HG03135 (cell line): ENCODE results near the gene MYB.

Source experiments
- ATAC-seq: cut with Tn5 transposase; IDR thresholded peaks from one replicate; pipeline ENCODE4 v1.9.1; 2021; ENCODE audit warnings: mild to moderate bottlenecking, moderate library complexity; ENCODE audit not compliant: unreplicated experiment

Gene MYB

GRCh38 chr6:135187372-135187771, 6.3 kb downstream of the MYB start:
- ATAC-seq: no peak

DNA sequence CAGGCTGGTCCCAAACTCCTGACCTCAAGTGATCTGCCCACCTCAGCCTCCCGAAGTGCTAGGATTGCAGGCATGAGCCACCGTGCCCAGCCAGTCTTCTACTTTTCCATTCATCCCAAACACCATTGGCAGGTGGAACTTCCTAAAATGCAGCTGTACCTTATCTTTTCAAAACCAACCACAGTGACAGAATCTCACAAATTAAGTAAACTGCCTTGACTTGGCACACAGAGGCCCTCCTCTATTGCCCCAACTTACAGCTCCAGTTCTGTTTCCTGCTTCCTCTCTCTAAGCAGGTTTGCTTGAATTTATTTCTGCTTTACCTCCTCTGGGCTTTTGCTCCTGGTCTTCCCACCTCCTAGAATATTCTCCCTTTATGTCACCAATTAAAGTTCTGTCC, 7.6 kb downstream of the MYB start:
- no peak for ATAC-seq

- ATAC-seq: no peak
Observed at GRCh38 chr6:135189344-135189743, 8.2 kb downstream of the MYB start.

DNA sequence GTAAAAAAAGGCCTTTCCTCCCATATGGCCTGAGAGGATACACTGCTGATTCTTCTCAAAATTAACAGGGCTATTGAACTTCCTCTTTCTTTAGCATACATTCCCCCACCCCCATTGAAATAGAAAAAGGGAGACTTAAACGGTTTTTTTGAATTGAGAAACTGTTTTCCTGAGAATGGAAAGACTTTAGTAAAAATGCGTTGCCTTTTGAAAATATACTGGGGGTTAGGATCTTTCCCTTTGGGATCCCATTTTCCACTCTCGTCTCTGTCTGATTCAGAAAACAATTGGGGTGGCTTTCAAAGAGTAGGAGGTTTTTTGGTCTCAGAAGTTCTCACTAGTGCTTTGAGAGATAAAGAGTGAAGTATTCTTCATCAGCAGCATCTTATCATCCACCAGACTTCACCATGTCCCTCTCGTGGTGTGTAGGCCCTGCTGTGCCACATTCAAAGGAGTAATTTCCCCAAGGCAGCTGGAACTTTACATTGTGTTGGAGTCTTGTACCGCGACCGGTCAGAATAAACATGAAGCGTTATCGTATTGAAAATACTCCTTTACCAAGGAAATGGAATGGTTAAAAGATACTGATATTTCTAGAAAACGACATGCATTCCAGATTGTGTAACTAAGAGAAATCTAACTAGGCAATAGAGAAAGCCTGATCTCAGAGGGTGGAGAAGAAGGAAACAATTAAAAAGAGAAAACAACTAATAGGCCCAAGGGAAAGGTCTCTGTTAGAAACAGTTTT, 10.6 kb downstream of the MYB start:
- ATAC-seq: no peak

DNA sequence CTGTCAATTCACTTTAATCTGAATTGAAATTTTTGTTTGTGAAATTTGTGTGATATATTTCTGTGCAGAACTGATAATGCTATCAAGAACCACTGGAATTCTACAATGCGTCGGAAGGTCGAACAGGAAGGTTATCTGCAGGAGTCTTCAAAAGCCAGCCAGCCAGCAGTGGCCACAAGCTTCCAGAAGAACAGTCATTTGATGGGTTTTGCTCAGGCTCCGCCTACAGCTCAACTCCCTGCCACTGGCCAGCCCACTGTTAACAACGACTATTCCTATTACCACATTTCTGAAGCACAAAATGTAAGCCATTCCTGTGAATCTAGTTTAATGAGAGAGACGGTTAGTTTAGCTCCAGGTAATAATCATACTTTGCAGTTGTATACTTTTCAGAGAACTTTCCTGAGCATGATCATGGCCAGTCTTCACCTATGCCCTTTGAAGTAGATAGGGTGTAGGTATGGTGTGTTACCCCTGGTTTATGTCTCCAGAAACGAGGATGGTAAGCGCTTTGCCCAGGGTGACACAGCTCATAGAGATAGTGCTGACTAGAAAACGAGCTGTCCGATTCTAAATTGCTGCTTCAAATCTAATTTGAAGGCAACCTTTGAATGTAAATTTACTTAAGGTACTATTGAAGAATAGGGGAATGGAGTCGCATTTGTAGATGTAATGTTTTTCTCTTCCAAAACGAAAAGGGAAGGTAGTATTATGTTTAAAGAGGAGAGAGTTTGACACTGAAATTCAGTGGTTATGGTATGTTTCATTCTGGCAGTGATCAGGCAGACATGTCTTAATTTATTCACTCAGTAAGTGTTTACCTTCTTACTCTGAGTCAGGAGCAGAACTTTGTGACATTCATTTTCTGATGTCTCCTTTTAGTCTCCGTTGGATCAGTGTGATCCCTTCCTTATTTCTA, 11.4 kb downstream of the MYB start:
- no peak for ATAC-seq

DNA sequence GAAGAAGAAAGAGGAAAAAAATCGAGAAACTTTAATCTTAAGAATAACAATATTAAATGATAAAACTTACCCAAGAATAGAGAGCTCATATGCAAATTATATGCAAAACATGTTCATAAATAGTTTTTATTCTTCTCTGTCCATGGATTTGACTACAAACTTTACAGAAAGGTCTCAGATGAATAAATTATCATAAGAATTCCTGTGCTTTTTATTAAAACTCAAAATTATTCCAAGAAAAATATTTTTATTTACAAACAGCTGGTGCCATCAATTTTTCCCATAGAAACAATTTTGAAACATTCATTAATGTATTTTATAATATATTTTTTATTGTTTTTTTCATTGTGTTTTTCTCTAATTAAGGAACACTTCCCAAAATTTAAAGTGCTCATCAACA, 12.1 kb downstream of the MYB start:
- ATAC-seq: no peak

DNA sequence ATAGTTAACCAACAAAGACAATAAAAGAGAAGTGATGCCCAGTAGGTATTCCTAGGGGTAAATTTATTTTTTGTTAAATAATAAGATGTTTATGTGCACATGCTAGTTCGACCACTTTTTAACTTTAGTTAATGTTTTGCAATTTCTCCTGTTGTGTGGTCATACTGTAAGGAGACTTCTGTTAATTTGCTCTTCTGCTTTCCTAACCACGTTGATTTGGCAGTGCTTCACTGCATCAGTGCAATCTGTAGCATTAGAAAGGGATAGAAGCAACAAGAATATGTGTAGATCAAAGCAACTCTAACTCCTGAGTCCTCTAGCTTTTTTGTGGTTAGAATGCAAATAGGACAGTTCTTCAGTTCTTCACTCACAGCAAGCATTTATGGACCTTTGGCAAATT, 13.9 kb downstream of the MYB start:
- ATAC-seq: no peak

- ATAC-seq: no peak
Observed at GRCh38 chr6:135195522-135195921, 14.4 kb downstream of the MYB start.

DNA sequence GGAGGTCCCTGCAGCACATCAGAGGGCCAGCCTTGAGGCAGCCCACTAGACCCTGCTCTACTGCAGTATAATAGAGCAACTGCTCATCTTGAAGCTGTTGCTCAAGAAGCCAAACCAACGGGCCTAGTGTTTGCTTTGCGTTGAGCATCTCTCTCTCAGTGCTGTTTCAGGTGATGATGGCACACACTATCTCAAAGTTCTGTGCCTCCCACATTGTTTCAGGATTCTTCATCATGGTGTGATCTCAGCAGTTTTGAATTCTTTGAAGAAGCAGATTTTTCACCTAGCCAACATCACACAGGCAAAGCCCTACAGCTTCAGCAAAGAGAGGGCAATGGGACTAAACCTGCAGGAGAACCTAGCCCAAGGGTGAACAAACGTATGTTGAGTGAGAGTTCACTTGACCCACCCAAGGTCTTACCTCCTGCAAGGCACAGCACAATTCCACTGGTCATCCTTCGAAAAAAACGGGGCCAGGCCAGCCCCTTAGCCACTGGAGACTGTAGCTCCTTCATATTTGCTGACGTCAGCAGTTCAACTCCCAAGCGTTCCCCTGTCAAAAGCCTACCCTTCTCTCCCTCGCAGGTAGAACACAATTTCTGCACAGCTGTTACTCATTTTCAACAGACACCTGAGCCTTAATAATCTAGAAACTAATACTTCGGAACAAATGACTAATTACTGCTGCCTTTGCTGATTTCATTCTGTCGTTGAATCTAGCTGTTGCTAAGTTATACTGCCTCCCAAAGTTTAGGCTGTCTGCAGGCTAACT, 15.8 kb downstream of the MYB start:
- no peak for ATAC-seq

DNA sequence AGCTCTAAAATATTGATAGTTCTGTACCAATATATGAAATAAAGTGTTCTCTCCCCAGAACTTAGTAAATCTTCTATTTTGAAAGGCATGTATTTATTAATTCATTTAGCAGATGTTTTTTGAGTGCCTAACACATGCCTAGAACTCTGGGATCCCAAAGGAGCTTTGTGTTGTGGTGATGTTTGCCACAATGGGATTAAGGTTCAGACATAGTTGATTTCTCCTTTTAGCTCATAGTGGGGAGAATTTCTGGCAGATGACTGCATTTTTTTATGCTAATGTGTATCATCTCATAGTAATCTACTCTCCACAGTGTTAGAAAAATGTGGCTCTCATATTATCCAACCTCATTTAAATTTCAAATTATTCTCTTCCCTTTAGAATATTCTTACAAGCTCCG, 21.7 kb downstream of the MYB start:
- ATAC-seq: no peak

- ATAC-seq: no peak
Observed at GRCh38 chr6:135204951-135205350, 23.8 kb downstream of the MYB start.

DNA sequence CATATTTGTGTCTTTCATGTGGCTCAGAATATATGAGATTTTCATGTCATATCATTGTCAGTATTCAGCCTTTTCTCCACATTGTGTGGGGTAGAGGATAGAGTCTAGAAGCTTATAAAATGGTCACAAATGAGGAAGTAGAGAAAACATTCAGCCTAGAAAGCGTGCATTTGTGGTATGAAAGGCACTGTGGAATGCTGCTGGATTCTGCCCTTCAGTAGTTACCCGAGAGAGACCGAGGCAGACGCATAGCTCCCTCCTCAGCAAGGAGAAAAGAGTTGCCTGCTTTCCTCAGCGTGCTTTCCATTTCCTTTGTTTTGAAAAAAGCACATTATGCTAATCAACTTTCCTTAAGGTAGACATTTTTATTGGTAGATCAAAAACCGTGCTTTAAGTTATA, 28.7 kb downstream of the MYB start:
- ATAC-seq: no peak

GRCh38 chr6:135210632-135211305, 29.7 kb downstream of the MYB start:
- no peak for ATAC-seq

- no peak for ATAC-seq
Observed at GRCh38 chr6:135211306-135211702, 30.2 kb downstream of the MYB start.

- no peak for ATAC-seq
Observed at GRCh38 chr6:135212020-135212806, 31.1 kb downstream of the MYB start.

- no peak for ATAC-seq
Observed at GRCh38 chr6:135212935-135213334, 31.8 kb downstream of the MYB start.

DNA sequence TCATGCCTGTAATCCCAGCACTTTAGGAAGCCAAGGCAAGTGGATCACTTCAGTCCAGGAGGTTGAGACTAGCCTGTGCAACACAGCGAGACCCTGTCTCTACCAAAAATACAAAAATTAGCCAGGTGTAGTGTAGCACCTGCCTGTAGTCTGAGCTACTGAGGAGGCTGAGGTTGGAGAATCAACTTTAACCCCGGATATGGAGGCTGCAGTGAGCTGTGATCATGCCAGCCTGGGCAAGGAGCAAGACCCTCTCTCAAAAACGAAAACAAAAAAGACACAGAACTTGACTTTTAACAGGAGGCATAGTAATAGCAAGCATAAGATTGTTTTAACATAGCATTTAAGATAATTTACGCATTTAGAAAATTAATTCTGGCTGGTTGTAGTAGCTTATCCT, 32.5 kb downstream of the MYB start:
- no peak for ATAC-seq

DNA sequence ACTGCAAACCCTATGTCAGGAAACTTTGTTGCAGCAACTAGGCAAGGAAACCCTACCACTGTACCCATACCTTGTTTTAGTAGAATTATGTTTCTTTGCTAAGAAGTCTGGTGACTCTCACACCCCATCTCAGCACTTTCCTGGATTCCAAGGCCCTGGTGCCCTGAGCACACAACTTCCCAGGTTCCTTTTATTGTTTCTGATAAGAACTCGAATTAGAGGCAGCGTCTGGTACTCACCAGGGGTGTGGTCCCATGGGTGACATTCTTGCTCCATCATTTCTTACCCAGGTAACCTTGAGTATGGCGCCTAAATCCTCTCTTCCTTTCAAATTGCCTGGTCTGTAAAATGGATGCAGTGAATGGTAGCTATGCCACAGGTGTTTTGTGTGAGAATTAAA, 34.1 kb downstream of the MYB start:
- no peak for ATAC-seq

DNA sequence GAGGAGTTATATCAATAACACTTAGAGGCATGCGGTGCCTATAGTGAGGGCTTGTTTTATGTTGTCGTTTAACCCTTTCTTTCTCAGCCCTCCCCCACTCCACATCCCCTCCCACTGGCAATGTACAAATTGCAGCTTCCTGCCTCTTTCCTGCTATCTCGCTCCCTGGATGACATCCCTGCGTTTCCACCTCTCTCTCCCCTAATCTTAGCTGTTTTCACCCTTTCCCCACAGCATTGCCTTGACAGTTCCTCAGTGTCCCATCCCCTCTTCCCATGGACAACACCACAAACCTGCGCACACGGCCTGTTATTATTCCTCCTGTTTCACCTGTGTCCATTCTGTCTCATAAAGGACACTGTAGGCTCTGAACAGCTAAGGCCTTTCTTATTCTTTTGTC, 34.5 kb downstream of the MYB start:
- no peak for ATAC-seq

- no peak for ATAC-seq
Observed at GRCh38 chr6:135217663-135218062, 36.6 kb downstream of the MYB start.
